NT2/D1 (cell line): ENCODE measurements around the gene OBSCN.

Source experiments
- DNase-seq: peaks from one replicate; pipeline ENCODE4 v3.0.0-alpha.2; 2011; ENCODE audit warnings: low read depth, low spot score
- H3K27me3 ChIP-seq: 2 replicates; pipeline ENCODE4 v1.6.0; 2011; ENCODE audit warnings: mild to moderate bottlenecking; ENCODE audit not compliant: insufficient read length, insufficient read depth
- H3K36me3 ChIP-seq: 2 replicates; pipeline ENCODE4 v1.6.1; 2011; ENCODE audit warnings: mild to moderate bottlenecking, low read length, mixed read lengths; ENCODE audit not compliant: insufficient read depth, insufficient read length
- H3K4me1 ChIP-seq: 2 replicates; pipeline ENCODE4 v1.5.1; 2011; ENCODE audit not compliant: insufficient read depth, insufficient read length
- H3K4me3 ChIP-seq: 2 replicates; pipeline ENCODE4 v1.5.1; 2011; ENCODE audit warnings: low read depth; ENCODE audit not compliant: insufficient read length
- H3K9ac ChIP-seq: 2 replicates; pipeline ENCODE4 v1.6.0; 2011; ENCODE audit warnings: low read depth; ENCODE audit not compliant: insufficient read length
- H3K9me3 ChIP-seq: 2 replicates; pipeline ENCODE4 v1.5.1; 2011; ENCODE audit warnings: mild to moderate bottlenecking, low read length; ENCODE audit not compliant: insufficient read depth
- SUZ12 ChIP-seq: IDR thresholded peaks from 2 replicates; pipeline ENCODE4 v1.6.1; 2011; ENCODE audit not compliant: insufficient read length, insufficient read depth; ENCODE audit errors: extremely low read depth
- YY1 ChIP-seq: IDR thresholded peaks from 2 replicates; pipeline ENCODE4 v1.6.1; 2011; ENCODE audit not compliant: insufficient read length, insufficient read depth
- ZNF274 ChIP-seq: IDR thresholded peaks from 2 replicates; pipeline ENCODE4 v1.6.1; 2011; ENCODE audit warnings: mild to moderate bottlenecking, low read depth, low read length

OBSCN gene

DNA sequence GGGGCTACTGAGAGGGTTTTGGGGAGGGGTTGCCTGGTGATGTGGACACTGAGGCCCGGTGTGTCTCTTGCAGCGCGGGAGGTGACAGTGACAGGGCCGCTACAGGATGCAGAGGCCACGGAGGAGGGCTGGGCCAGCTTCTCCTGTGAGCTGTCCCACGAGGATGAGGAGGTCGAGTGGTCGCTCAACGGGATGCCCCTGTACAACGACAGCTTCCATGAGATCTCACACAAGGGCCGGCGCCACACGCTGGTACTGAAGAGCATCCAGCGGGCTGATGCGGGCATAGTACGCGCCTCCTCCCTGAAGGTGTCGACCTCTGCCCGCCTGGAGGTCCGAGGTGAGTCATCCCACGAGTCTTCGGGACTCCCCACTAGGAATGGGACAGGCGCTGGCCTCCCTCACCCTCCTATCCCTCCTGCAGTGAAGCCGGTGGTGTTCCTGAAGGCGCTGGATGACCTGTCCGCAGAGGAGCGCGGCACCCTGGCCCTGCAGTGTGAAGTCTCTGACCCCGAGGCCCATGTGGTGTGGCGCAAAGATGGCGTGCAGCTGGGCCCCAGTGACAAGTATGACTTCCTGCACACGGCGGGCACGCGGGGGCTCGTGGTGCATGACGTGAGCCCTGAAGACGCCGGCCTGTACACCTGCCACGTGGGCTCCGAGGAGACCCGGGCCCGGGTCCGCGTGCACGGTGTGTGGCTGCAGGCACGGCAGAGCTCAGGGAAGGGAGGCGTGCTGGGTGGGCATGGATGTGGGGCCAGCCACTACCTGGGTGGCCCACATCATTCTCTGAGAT, 72.5 kb downstream of the OBSCN start:
- Histone ChIP-seq H3K4me3 (no peak overlapping the region), H3K36me3 (peaks cover 75% of the 10 kb centered on the region), H3K27me3 (peaks cover under 1% of the 10 kb centered on the region), H3K4me1 (peaks cover 5% of the 10 kb centered on the region), H3K9me3 (no peaks in the 10 kb centered on the region), H3K9ac (no peak overlapping the region)
- no peak for DNase-seq
- no peak for TF ChIP-seq SUZ12
- TF ChIP-seq ZNF274: no peak
- TF ChIP-seq YY1: no peak

DNA sequence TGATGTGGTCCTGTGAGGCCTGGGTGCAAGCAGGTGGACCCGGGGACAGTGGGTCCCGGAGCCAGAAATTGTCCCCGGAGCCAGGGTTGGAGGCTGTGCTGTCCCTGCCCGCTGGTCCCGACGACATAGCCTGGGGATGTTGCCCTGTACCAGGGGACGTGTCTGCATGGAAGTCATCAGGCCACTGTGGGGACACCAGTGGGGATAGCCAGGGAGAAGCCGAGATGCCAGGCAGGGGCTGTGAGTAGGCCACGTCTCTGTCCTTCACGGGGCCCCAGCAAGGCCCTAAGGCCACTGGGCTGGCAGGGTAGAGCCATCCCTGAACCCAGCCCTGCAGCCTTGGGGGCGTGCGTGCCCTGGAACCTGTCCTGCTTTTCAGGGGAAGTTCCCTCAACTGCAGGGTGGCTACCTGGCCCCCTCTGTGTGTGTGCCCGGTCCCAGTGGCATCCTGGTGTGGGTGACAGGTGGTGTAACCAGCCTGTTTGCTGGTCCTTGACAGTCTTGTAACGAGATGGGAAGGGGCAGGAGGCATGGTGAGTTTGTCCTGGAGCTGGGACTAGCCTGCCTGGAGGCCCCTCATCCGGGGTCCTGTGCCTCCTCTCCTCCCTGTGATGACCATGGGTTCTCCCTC, 73.2 kb downstream of the OBSCN start:
- Histone ChIP-seq H3K9ac (no peak overlapping the region), H3K36me3 (peaks cover 81% of the 10 kb centered on the region), H3K27me3 (no peaks in the 10 kb centered on the region), H3K4me3 (no peak overlapping the region), H3K4me1 (peaks cover 5% of the 10 kb centered on the region), H3K9me3 (no peaks in the 10 kb centered on the region)
- TF ChIP-seq ZNF274 (no peak), SUZ12 (no peak), YY1 (no peak)
- DNase-seq: no peak

DNA sequence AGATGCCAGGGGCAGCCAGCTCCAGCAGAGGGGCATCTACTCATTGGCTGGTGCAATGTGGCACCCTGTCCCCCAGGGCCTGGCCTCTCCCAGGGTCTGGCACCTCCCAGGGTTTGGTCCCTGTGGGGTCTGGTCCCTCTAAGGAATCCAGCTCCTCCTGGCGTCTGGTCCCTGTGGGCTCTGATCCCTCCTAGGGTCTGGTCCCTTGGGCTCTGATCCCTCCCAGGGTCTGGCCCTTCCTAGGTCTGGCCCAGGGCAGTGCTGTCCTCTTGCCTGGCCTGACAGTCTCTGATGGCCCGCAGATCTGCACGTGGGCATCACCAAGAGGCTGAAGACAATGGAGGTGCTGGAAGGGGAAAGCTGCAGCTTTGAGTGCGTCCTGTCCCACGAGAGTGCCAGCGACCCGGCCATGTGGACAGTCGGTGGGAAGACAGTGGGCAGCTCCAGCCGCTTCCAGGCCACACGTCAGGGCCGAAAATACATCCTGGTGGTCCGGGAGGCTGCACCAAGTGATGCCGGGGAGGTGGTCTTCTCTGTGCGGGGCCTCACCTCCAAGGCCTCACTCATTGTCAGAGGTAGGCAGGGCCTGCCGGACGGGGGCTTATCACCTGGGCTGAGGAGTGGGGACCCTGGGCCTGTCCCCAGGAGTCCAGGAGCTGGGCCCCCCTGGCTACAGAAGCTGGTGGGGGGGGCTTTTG, 73.9 kb downstream of the OBSCN start:
- no peak for DNase-seq
- H3K4me3 ChIP-seq: no peak overlapping the region
- peaks cover 85% of the 10 kb centered on the region for H3K36me3 ChIP-seq
- H3K9ac ChIP-seq: no peak overlapping the region
- TF ChIP-seq ZNF274: no peak
- no peaks in the 10 kb centered on the region for H3K4me1 ChIP-seq
- no peaks in the 10 kb centered on the region for H3K27me3 ChIP-seq
- H3K9me3 ChIP-seq: no peaks in the 10 kb centered on the region

DNA sequence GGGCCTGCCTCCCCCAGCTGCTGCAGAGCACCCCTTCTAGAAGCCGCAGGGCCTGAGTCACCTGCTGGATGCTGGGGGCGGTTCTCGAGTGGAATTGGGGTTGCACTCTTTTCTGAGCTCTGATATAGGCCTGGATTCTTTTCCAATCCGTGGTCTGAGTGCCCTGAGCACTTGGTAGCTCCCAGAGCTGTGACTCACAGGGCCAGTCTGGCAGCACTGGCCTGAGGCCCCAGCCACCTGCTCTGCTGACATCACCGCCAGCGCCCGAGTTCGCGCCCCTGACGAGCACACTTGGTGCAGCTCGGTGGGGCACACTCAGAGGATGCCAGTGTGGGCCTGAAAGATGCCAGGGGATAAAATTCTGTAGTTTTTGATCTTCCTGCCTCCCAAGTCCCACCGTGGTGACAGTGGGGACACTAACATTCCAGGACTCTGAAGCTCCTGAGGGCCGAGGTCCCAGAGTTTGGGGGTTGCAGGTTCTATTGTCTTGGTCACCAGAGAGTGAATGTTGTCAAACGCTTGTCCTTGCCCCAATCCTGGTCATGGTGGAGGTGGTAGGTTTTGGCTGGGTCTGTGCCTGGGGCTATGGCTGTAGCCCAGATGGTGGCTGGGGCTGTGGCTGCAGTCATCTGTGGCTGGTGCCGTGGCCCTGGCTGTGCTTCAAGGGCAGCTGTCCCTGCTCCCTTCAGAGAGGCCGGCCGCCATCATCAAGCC, 74.6 kb downstream of the OBSCN start:
- H3K9me3 ChIP-seq: no peaks in the 10 kb centered on the region
- no peaks in the 10 kb centered on the region for H3K4me1 ChIP-seq
- no peak for TF ChIP-seq ZNF274
- no peak for TF ChIP-seq YY1
- TF ChIP-seq SUZ12: no peak
- no peak for DNase-seq
- no peaks in the 10 kb centered on the region for H3K27me3 ChIP-seq
- H3K9ac ChIP-seq: no peak overlapping the region
- peaks cover 82% of the 10 kb centered on the region for H3K36me3 ChIP-seq
- H3K4me3 ChIP-seq: no peak overlapping the region

DNA sequence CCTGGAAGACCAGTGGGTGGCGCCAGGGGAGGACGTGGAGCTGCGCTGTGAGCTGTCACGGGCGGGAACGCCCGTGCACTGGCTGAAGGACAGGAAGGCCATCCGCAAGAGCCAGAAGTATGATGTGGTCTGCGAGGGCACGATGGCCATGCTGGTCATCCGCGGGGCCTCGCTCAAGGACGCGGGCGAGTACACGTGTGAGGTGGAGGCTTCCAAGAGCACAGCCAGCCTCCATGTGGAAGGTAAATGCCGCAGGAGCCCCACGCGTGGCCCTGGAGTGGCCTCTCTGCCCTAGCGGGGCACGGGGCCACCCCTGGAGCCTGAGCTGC, 75.2 kb downstream of the OBSCN start:
- TF ChIP-seq ZNF274 (no peak), SUZ12 (no peak), YY1 (no peak)
- Histone ChIP-seq H3K27me3 (no peaks in the 10 kb centered on the region), H3K9me3 (no peaks in the 10 kb centered on the region), H3K4me3 (no peak overlapping the region), H3K9ac (no peak overlapping the region), H3K4me1 (no peaks in the 10 kb centered on the region), H3K36me3 (peaks cover 83% of the 10 kb centered on the region)
- DNase-seq: no peak

DNA sequence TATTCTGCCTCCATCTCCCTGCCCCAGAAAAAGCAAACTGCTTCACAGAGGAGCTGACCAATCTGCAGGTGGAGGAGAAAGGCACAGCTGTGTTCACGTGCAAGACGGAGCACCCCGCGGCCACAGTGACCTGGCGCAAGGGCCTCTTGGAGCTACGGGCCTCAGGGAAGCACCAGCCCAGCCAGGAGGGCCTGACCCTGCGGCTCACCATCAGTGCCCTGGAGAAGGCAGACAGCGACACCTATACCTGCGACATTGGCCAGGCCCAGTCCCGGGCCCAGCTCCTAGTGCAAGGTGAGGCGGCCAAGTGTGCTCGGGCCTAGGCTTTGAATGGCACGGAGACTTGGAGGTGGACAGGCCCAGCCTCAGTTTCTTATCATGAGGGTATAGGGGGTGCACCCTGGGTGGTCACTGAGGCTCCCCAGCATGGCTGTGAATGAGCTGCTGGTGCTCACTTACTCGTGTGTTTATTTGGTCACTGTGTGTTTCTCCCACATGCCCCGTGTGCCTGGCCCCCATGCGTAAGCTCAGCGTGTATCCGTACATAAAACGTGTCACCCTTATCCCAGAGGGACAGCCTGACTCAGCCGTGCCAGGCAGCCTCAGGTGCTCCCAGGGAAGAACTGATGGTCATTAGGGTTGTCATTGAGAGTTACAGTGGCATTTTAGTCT, 75.8 kb downstream of the OBSCN start:
- Histone ChIP-seq H3K9ac (no peak overlapping the region), H3K4me3 (no peak overlapping the region), H3K27me3 (no peaks in the 10 kb centered on the region), H3K4me1 (no peaks in the 10 kb centered on the region), H3K36me3 (peaks cover 86% of the 10 kb centered on the region), H3K9me3 (no peaks in the 10 kb centered on the region)
- no peak for DNase-seq
- TF ChIP-seq YY1 (no peak), SUZ12 (no peak), ZNF274 (no peak)

DNA sequence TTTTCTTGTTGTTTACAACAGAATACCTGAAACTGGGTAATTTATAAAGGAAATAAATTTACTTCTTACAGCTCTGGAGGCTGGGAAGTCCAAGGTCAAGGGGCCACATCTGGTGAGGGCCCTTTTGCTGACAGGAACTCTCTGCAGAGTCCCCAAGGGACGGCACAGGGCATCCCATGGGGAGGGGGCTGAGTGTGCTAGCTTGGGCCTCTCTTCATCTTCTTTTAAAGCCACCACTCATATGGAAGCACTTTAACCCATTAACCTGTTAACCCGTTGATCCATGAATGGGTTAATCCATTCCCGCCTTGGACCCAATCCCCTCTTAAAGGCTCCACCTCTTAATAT, 76.3 kb downstream of the OBSCN start:
- Histone ChIP-seq H3K36me3 (peaks cover 85% of the 10 kb centered on the region), H3K4me1 (no peaks in the 10 kb centered on the region)
- DNase-seq: no peak

More for the DNA sequence above, 76.3 kb downstream of the OBSCN start:
- H3K9me3 ChIP-seq: no peaks in the 10 kb centered on the region
- no peak overlapping the region for H3K4me3 ChIP-seq
- TF ChIP-seq ZNF274 (no peak), SUZ12 (no peak), YY1 (no peak)
- H3K9ac ChIP-seq: no peak overlapping the region
- no peaks in the 10 kb centered on the region for H3K27me3 ChIP-seq
